ENCODE data around the gene ALKBH2. TPM values are rescaled to one million over a fixed set of nuclear protein-coding genes. Genes with fewer than 3 reads are reported as not detected.

The ALKBH2 gene
- total RNA-seq, 1 experiment from 2014 or later, result 30.6 TPM

DNA sequence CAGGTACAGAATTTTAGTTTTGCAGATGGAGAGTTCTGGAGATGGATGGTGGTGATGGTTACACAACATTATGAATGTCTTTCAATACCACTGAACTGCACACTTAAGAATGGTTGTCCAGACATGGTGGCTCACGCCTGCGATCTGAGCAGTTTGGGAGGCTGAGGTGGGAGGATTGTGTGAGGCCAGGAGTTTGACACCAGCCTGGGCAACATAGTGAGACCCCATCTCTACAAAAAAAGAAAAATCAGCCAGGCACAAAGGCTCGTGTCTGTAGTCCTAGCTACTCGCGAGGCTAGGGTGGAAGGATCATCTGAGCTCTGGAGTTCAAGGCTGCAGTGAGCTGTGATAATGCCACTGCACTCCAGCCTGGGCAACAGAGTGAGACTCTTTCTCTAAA lies 49.0 kb downstream of the ALKBH2 start:
- Histone ChIP-seq H3K9me2 (replicated peaks; ENCODE audit: insufficient read depth, low read length) (no peaks in the 10 kb centered on the region), H3K4me1 (ENCODE audit: low read length) (no peaks in the 10 kb centered on the region), H4K20me1 (ENCODE audit: insufficient read depth, low read depth, low read length) (no peaks in the 10 kb centered on the region), H3K9ac (ENCODE audit: low read length) (no peak overlapping the region), H3K36me3 (ENCODE audit: insufficient read depth, low read length) (no peaks in the 10 kb centered on the region), H3K79me2 (ENCODE audit: low read length) (no peaks in the 10 kb centered on the region), H3K4me3 (ENCODE audit: low read length) (no peak overlapping the region), H2AFZ (ENCODE audit: low read length) (no peak overlapping the region), H3K9me3 (ENCODE audit: low read length) (peaks cover 4% of the 10 kb centered on the region; the same call in 1 of the 2 replicates), H3K27ac (ENCODE audit: low read length) (no peak overlapping the region), H3K4me2 (ENCODE audit: low read depth, low read length, poor library complexity, severe bottlenecking) (no peak overlapping the region), H3K27me3 (ENCODE audit: low read length) (peaks cover 6% of the 10 kb centered on the region)
- DNase-seq, result no peak

Small RNA genes within 50 kb of the gene (small RNA-seq; reads per million reads assigned to genes)
- gene RNA5SP372, result 0.28 reads per million

Other genes starting within 250 kb of the ALKBH2 start
- 7.9 and 9.5 TPM in 2 replicates for gene SSH1, start 235.9 kb downstream of the ALKBH2 start, total RNA-seq (2014; rRNA removed; shearing (Covaris generic); ENCODE audit: low replicate concordance)
- not detected in 2 replicates for gene DAO, start 213.4 kb downstream of the ALKBH2 start, total RNA-seq (2014; rRNA removed; shearing (Covaris generic); ENCODE audit: low replicate concordance)
- 0.04 TPM in 1 of 2 replicates, not detected in the other for gene SVOP, start 72.4 kb downstream of the ALKBH2 start, total RNA-seq (2014; rRNA removed; shearing (Covaris generic); ENCODE audit: low replicate concordance)
- 19.3 and 23.7 TPM in 2 replicates for gene USP30, start 40.9 kb downstream of the ALKBH2 start, total RNA-seq (2014; rRNA removed; shearing (Covaris generic); ENCODE audit: low replicate concordance)
- 28.8 and 31.6 TPM in 2 replicates for gene UNG, start 4.1 kb upstream of the ALKBH2 start, total RNA-seq (2014; rRNA removed; shearing (Covaris generic); ENCODE audit: low replicate concordance)
- 6.5 and 12.3 TPM in 2 replicates for gene ACACB, start 23.1 kb upstream of the ALKBH2 start, total RNA-seq (2014; rRNA removed; shearing (Covaris generic); ENCODE audit: low replicate concordance)
- gene FOXN4, start 215.8 kb upstream of the ALKBH2 start, total RNA-seq (2014; rRNA removed; shearing (Covaris generic); ENCODE audit: low replicate concordance), result not detected in 2 replicates